Keratinocyte (primary cell): ENCODE measurements around the gene UNC5A. TPM values are rescaled to one million over a fixed set of nuclear protein-coding genes. Genes with fewer than 3 reads are reported as not detected.

Source experiments
- DNase-seq: peaks from one replicate; pipeline ENCODE4 v3.0.0-alpha.2; 2011; ENCODE audit warnings: low read depth, missing footprints, low spot score
- FAIRE-seq: peaks from 2 replicates; lab custom pipeline; 2011; peaks lifted over from hg19 to GRCh38; lab: Jason Lieb, UNC
- H2AFZ ChIP-seq: 2 replicates; pipeline ENCODE4 v1.6.0; 2012; ENCODE audit warnings: low read length, control low read depth, inconsistent platforms; ENCODE audit not compliant: control insufficient read depth
- H3K27ac ChIP-seq: 2 replicates; pipeline ENCODE4 v1.5.1; 2011; ENCODE audit warnings: low read length; ENCODE audit not compliant: control insufficient read depth, insufficient read depth
- H3K27me3 ChIP-seq: 3 replicates; pipeline ENCODE4 v1.6.0; 2011; ENCODE audit warnings: low read length; ENCODE audit not compliant: control insufficient read depth, insufficient read depth; ENCODE audit errors: extremely low read depth
- H3K36me3 ChIP-seq, 2 experiments: 2 replicates in 1 of 2; 3 replicates in 1 of 2; pipeline ENCODE4 v1.5.1; 2011; ENCODE audit warnings: low read length in 2 of 2, mild to moderate bottlenecking in 1 of 2; ENCODE audit not compliant: control insufficient read depth in 2 of 2, insufficient read depth in 2 of 2; ENCODE audit errors: extremely low read depth in 1 of 2
- H3K4me1 ChIP-seq: 3 replicates; pipeline ENCODE4 v1.5.1; 2011; ENCODE audit warnings: low read length; ENCODE audit not compliant: control insufficient read depth, insufficient read depth; ENCODE audit errors: extremely low read depth
- H3K4me2 ChIP-seq: 3 replicates; pipeline ENCODE4 v1.6.0; 2011; ENCODE audit warnings: low read depth, low read length; ENCODE audit not compliant: control insufficient read depth, insufficient read depth; ENCODE audit errors: extremely low read depth
- H3K4me3 ChIP-seq, 3 experiments: fragments of 200-600 bp in 1 of 3; sonication (generic) in 1 of 3; 2 replicates in 2 of 3; 3 replicates in 1 of 3; pipeline ENCODE4 v1.5.1; 2011 to 2016; ENCODE audit warnings: low read length in 3 of 3, mild to moderate bottlenecking in 3 of 3, control low read depth in 2 of 3, inconsistent platforms in 1 of 3, low read depth in 1 of 3, mixed read lengths in 1 of 3, mixed run types in 1 of 3, moderate library complexity in 1 of 3; ENCODE audit not compliant: control insufficient read depth in 2 of 3, insufficient read depth in 2 of 3; ENCODE audit errors: extremely low read depth in 1 of 3
- H3K79me2 ChIP-seq: 2 replicates; pipeline ENCODE4 v1.6.0; 2012; ENCODE audit warnings: low read length; ENCODE audit not compliant: control insufficient read depth, insufficient read depth
- H3K9ac ChIP-seq: 3 replicates; pipeline ENCODE4 v1.6.0; 2011; ENCODE audit warnings: low read length; ENCODE audit not compliant: control insufficient read depth, insufficient read depth; ENCODE audit errors: extremely low read depth
- H3K9me1 ChIP-seq: 3 replicates; pipeline ENCODE4 v1.6.0; 2011; ENCODE audit warnings: low read length; ENCODE audit not compliant: control insufficient read depth, insufficient read depth; ENCODE audit errors: extremely low read depth
- H3K9me3 ChIP-seq: 2 replicates; pipeline ENCODE4 v1.5.1; 2012; ENCODE audit warnings: low read depth, low read length; ENCODE audit not compliant: control insufficient read depth
- H4K20me1 ChIP-seq: 3 replicates; pipeline ENCODE4 v1.6.0; 2011; ENCODE audit warnings: low read length; ENCODE audit not compliant: control insufficient read depth, insufficient read depth; ENCODE audit errors: extremely low read depth
- CTCF ChIP-seq, 3 experiments: IDR thresholded peaks in 1 of 3; conservative IDR thresholded peaks in 1 of 3; optimal IDR thresholded peaks in 1 of 3; 2 replicates in 2 of 3; 3 replicates in 1 of 3; pipeline versions ENCODE3 to v1.5.1; 2011; ENCODE audit warnings: low read length in 3 of 3, mild to moderate bottlenecking in 3 of 3, moderate library complexity in 2 of 3, control low read depth in 1 of 3, inconsistent platforms in 1 of 3; ENCODE audit not compliant: insufficient read depth in 2 of 3; ENCODE audit errors: extremely low read depth in 1 of 3
- EZH2 ChIP-seq: IDR thresholded peaks from one replicate; pipeline ENCODE4 v1.6.1; 2012; ENCODE audit warnings: inconsistent platforms, mild to moderate bottlenecking, low read length, moderate library complexity
- dilution Hi-C: fragments of 300-500 bp; cut with MboI; formaldehyde crosslinking; loops from one replicate; pipeline ENCODE4 v1.7.0; 2020; ENCODE audit warnings: low sequenced_read_pairs; ENCODE audit not compliant: extremely low pct_ligation_motif_present
- polyA plus RNA-seq, 5 experiments: library from polyadenylated mRNA; depleted of rRNA in 3 of 5; stranded (reverse) in 3 of 5; stranded (forward) in 1 of 5; unstranded in 1 of 5; fragments of >200 nt; gene quantifications; 1 replicate in 1 of 5; 2 replicates in 3 of 5; 3 replicates in 1 of 5; pipeline versions ENCODE4 v1.2.1 to v1.2.3, GENCODE V29; 2011 to 2012; ENCODE audit warnings: missing spikeins in 2 of 5, low read depth in 1 of 5, low replicate concordance in 1 of 5

Gene UNC5A
- polyA plus RNA-seq, 1 donor (not counting 4 experiments of a cell fraction or from before 2014, with no cell fraction given) = not detected

GRCh38 chr5:176797456-176798050 is 12.8 kb upstream of the UNC5A start:
- peaks cover 16% of the 10 kb centered on the region for H3K4me1 ChIP-seq
- FAIRE-seq = no peak
- TF ChIP-seq EZH2 (no peak), CTCF (optimal IDR thresholded peaks at IDR 0.05 in 1 of 3, IDR thresholded peaks at IDR 0.05 in 1 of 3, conservative IDR thresholded peaks at IDR 0.05 in 1 of 3; ENCODE audit: extremely low read depth in 1 of 3, insufficient read depth in 2 of 3, low read length in 3 of 3) (no peak)
- no peaks in the 10 kb centered on the region for H3K79me2 ChIP-seq
- no peak overlapping the region for H3K4me3 ChIP-seq
- dilution Hi-C loops = no loop called here
- H4K20me1 ChIP-seq = no peaks in the 10 kb centered on the region
- H3K9me3 ChIP-seq = no peaks in the 10 kb centered on the region
- H3K27ac ChIP-seq = no peak overlapping the region
- H3K36me3 ChIP-seq = no peaks in the 10 kb centered on the region
- DNase-seq = no peak
- H3K9ac ChIP-seq = no peak overlapping the region
- H3K9me1 ChIP-seq = no peaks in the 10 kb centered on the region
- no peak overlapping the region for H2AFZ ChIP-seq
- H3K4me2 ChIP-seq = no peak overlapping the region
- H3K27me3 ChIP-seq = peaks cover 27% of the 10 kb centered on the region

- dilution Hi-C loops = no loop called here
- Histone ChIP-seq H3K9me1 (no peaks in the 10 kb centered on the region), H3K4me3 (no peak overlapping the region), H2AFZ (no peak overlapping the region), H3K4me2 (no peak overlapping the region), H3K36me3 (no peaks in the 10 kb centered on the region), H3K27ac (no peak overlapping the region), H3K4me1 (peaks cover 16% of the 10 kb centered on the region), H4K20me1 (no peaks in the 10 kb centered on the region), H3K9ac (no peak overlapping the region), H3K79me2 (no peaks in the 10 kb centered on the region), H3K9me3 (no peaks in the 10 kb centered on the region), H3K27me3 (peaks cover 24% of the 10 kb centered on the region)
- no peak for FAIRE-seq
- no peak for DNase-seq
- TF ChIP-seq CTCF (optimal IDR thresholded peaks at IDR 0.05 in 1 of 3, IDR thresholded peaks at IDR 0.05 in 1 of 3, conservative IDR thresholded peaks at IDR 0.05 in 1 of 3; ENCODE audit: extremely low read depth in 1 of 3, insufficient read depth in 2 of 3, low read length in 3 of 3) (no peak), EZH2 (no peak)
Observed at GRCh38 chr5:176798086-176798876, 12.1 kb upstream of the UNC5A start.
